ENCODE data around the gene UGT1A5. TPM values are rescaled to one million over a fixed set of nuclear protein-coding genes. Genes with fewer than 3 reads are reported as not detected.

Gene UGT1A5
- total RNA-seq, 1 donor from 2014 or later: 1.2 TPM

DNA sequence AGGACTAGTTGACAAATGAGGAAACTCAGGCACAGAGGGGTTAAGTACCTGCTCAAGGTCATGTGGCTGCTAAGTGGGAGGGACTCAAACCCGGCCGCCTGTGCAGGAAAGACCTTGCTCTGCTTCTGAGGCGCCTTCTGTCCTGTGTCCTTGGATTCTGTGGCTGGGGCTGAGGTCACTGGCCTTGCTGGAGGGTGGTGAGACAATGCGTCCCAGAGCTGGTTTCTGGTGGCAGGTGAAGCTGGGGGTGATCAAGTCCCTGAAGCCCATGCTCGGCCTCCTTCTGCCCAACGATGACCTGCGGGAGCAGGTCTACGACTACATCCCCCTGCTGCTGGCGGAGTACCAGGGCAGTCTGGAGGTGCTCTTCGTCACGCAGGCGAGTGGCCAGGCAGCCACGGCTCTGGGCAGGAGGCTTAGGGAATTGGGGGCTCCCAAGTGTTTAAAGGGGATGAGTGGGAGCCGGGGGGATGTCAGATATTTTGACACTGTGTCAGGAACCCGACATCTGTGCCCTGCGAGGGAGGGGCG lies 81.5 kb downstream of the UGT1A5 start:
- no peak overlapping the region for H3K27ac ChIP-seq
- no peaks in the 10 kb centered on the region for H3K4me1 ChIP-seq
- H3K9me3 ChIP-seq: no peaks in the 10 kb centered on the region
- intact Hi-C loops (cut with DNase I): no loop called here
- H3K36me3 ChIP-seq: no peaks in the 10 kb centered on the region
- H3K4me3 ChIP-seq: no peak overlapping the region
- DNase-seq (ENCODE audit: extremely low spot score in 2 of 2): peak in 1 of 2 donors; percentile 84
- H3K27me3 ChIP-seq: no peaks in the 10 kb centered on the region
- TF ChIP-seq CTCF (IDR thresholded peaks at IDR 0.05): no peak
- TF ChIP-seq POLR2AphosphoS5 (IDR thresholded peaks at IDR 0.05; ENCODE audit: insufficient read depth in 1 of 2, low read depth in 1 of 2): no peak
- no peak for TF ChIP-seq POLR2A (IDR thresholded peaks at IDR 0.05)

DNA sequence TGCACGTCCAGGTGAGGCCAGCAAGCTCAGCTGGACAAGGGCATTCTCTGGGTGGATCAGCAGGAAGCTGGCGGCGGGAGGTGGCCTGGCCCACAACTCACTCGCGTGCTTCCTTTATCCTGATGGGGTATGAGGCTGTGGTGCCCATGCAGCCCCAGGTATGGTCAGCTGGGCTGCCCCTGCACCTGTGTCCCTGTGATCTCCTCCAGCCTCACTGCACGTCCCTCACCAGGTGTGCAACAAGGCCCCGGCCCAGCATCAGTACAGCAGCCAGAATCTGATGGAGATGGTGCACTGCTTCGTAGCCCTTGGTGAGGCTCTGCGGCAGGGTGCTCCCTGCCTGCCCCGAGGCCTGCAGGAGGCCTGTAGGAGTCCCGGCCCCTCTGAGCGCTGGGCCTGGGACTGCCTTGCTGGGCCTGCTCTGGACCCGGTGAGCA lies 83.0 kb downstream of the UGT1A5 start:
- H3K27me3 ChIP-seq: no peaks in the 10 kb centered on the region
- H3K36me3 ChIP-seq: no peaks in the 10 kb centered on the region
- H3K4me1 ChIP-seq: no peaks in the 10 kb centered on the region
- H3K4me3 ChIP-seq: no peak overlapping the region
- H3K9me3 ChIP-seq: no peaks in the 10 kb centered on the region
- TF ChIP-seq POLR2A (IDR thresholded peaks at IDR 0.05) (no peak), CTCF (IDR thresholded peaks at IDR 0.05) (no peak), POLR2AphosphoS5 (IDR thresholded peaks at IDR 0.05; ENCODE audit: insufficient read depth in 1 of 2, low read depth in 1 of 2) (no peak)
- intact Hi-C loops (cut with DNase I): no loop called here
- H3K27ac ChIP-seq: no peak overlapping the region
- peak in 1 of 2 donors; percentile 91 for DNase-seq (ENCODE audit: extremely low spot score in 2 of 2)

- Histone ChIP-seq H3K9me3 (no peaks in the 10 kb centered on the region), H3K4me3 (no peak overlapping the region), H3K27ac (no peak overlapping the region), H3K36me3 (no peaks in the 10 kb centered on the region), H3K4me1 (no peaks in the 10 kb centered on the region), H3K27me3 (no peaks in the 10 kb centered on the region)
- no peak for TF ChIP-seq CTCF (IDR thresholded peaks at IDR 0.05)
- TF ChIP-seq POLR2AphosphoS5 (IDR thresholded peaks at IDR 0.05; ENCODE audit: insufficient read depth in 1 of 2, low read depth in 1 of 2): no peak
- TF ChIP-seq POLR2A (IDR thresholded peaks at IDR 0.05): no peak
- intact Hi-C loops (cut with DNase I): no loop called here
- no peak for DNase-seq (ENCODE audit: extremely low spot score in 2 of 2)
Observed at GRCh38 chr2:233796254-233796653, 83.5 kb downstream of the UGT1A5 start.

GRCh38 chr2:233798335-233799086 lies 85.8 kb downstream of the UGT1A5 start:
- H3K4me1 ChIP-seq: no peaks in the 10 kb centered on the region
- no peak overlapping the region for H3K4me3 ChIP-seq
- H3K27me3 ChIP-seq: no peaks in the 10 kb centered on the region
- no peaks in the 10 kb centered on the region for H3K36me3 ChIP-seq
- peak in 1 of 2 donors; percentile 89 for DNase-seq (ENCODE audit: extremely low spot score in 2 of 2)
- no peak overlapping the region for H3K27ac ChIP-seq
- no peaks in the 10 kb centered on the region for H3K9me3 ChIP-seq
- TF ChIP-seq POLR2AphosphoS5 (IDR thresholded peaks at IDR 0.05; ENCODE audit: insufficient read depth in 1 of 2, low read depth in 1 of 2): no peak
- TF ChIP-seq CTCF (IDR thresholded peaks at IDR 0.05): no peak
- TF ChIP-seq POLR2A (IDR thresholded peaks at IDR 0.05): no peak
- intact Hi-C loops (cut with DNase I): no loop called here

- Histone ChIP-seq H3K27me3 (no peaks in the 10 kb centered on the region), H3K9me3 (no peaks in the 10 kb centered on the region), H3K4me1 (no peaks in the 10 kb centered on the region), H3K27ac (no peak overlapping the region), H3K4me3 (no peak overlapping the region), H3K36me3 (no peaks in the 10 kb centered on the region)
- intact Hi-C loops (cut with DNase I): no loop called here
- TF ChIP-seq CTCF (IDR thresholded peaks at IDR 0.05) (no peak), POLR2AphosphoS5 (IDR thresholded peaks at IDR 0.05; ENCODE audit: insufficient read depth in 1 of 2, low read depth in 1 of 2) (no peak)
- no peak for DNase-seq (ENCODE audit: extremely low spot score in 2 of 2)
Observed at GRCh38 chr2:233799087-233799665, 86.5 kb downstream of the UGT1A5 start.

Data from vagina (tissue), 2 donors.